HEK293 (cell line): Measurements from ENCODE around the gene YPEL5.

Source experiments
- GLIS2 ChIP-seq: fragments of 450-650 bp; formaldehyde crosslinking; IDR thresholded peaks from 2 replicates; pipeline ENCODE4 v1.5.1; 2016; ENCODE audit warnings: missing biosample characterization, missing genetic modification characterization
- SP2 ChIP-seq: fragments of 450-650 bp; formaldehyde crosslinking; IDR thresholded peaks from 2 replicates; pipeline ENCODE4 v1.5.1; 2016; ENCODE audit warnings: missing biosample characterization, missing genetic modification characterization
- TF ChIP-seq, protein P1 (sequence below): fragments of 450-650 bp; formaldehyde crosslinking; IDR thresholded peaks from 2 replicates; pipeline ENCODE4 v1.5.1; 2016; ENCODE audit warnings: missing biosample characterization, missing genetic modification characterization
- TF ChIP-seq, protein P2 (sequence below): fragments of 450-650 bp; formaldehyde crosslinking; conservative IDR thresholded peaks from 2 replicates; pipeline ENCODE4 v1.5.1; 2016; ENCODE audit warnings: low read depth, missing biosample characterization, missing genetic modification characterization

DNA sequence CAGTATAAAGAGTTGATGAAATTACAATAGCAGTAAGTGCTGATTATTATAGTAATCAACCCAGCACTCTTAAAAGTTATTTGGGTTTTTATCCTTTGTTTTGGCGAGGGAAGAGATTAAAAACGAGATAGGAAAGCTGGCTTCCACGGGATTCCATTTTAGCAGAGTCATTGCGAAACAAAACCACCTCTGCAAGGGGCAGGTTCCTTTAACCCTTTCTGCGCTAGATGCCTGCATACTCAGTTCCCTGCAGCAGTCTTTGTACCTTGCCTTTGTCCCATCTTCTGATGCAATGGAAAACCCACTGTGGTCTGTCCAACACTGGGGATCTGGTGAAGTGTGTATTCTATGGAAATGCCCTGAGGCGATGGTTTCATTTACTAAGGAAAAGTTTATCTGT is 2.7 kb downstream of the YPEL5 start:
- no peak for TF ChIP-seq SP2 (tag by site-specific recombination)
- TF ChIP-seq, protein P1, sequence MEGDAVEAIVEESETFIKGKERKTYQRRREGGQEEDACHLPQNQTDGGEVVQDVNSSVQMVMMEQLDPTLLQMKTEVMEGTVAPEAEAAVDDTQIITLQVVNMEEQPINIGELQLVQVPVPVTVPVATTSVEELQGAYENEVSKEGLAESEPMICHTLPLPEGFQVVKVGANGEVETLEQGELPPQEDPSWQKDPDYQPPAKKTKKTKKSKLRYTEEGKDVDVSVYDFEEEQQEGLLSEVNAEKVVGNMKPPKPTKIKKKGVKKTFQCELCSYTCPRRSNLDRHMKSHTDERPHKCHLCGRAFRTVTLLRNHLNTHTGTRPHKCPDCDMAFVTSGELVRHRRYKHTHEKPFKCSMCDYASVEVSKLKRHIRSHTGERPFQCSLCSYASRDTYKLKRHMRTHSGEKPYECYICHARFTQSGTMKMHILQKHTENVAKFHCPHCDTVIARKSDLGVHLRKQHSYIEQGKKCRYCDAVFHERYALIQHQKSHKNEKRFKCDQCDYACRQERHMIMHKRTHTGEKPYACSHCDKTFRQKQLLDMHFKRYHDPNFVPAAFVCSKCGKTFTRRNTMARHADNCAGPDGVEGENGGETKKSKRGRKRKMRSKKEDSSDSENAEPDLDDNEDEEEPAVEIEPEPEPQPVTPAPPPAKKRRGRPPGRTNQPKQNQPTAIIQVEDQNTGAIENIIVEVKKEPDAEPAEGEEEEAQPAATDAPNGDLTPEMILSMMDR (tag by site-specific recombination): no peak
- TF ChIP-seq GLIS2 (tag by site-specific recombination): no peak
- TF ChIP-seq, protein P2, sequence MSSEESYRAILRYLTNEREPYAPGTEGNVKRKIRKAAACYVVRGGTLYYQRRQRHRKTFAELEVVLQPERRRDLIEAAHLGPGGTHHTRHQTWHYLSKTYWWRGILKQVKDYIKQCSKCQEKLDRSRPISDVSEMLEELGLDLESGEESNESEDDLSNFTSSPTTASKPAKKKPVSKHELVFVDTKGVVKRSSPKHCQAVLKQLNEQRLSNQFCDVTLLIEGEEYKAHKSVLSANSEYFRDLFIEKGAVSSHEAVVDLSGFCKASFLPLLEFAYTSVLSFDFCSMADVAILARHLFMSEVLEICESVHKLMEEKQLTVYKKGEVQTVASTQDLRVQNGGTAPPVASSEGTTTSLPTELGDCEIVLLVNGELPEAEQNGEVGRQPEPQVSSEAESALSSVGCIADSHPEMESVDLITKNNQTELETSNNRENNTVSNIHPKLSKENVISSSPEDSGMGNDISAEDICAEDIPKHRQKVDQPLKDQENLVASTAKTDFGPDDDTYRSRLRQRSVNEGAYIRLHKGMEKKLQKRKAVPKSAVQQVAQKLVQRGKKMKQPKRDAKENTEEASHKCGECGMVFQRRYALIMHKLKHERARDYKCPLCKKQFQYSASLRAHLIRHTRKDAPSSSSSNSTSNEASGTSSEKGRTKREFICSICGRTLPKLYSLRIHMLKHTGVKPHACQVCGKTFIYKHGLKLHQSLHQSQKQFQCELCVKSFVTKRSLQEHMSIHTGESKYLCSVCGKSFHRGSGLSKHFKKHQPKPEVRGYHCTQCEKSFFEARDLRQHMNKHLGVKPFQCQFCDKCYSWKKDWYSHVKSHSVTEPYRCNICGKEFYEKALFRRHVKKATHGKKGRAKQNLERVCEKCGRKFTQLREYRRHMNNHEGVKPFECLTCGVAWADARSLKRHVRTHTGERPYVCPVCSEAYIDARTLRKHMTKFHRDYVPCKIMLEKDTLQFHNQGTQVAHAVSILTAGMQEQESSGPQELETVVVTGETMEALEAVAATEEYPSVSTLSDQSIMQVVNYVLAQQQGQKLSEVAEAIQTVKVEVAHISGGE: no peak
